BJ (cell line): ENCODE data around the gene HPCAL1. TPM values are rescaled to one million over a fixed set of nuclear protein-coding genes. Genes with fewer than 3 reads are reported as not detected.

Experiments
- CTCF ChIA-PET: fragments of 350-600 bp; formaldehyde crosslinking; extraction: SDS; loops from one replicate; lab custom pipeline; 2021; ENCODE audit warnings: antibody characterized with exemption, inconsistent platforms; lab: Yijun Ruan, JAX
- POLR2A ChIA-PET: fragments of 300-600 bp; sonication (Branson Sonifier 250); formaldehyde crosslinking; extraction: SDS; loops from one replicate; lab custom pipeline; 2021; ENCODE audit warnings: antibody characterized with exemption; lab: Charles Lee
- DNase-seq: peaks from one replicate; pipeline ENCODE4 v3.0.0-alpha.2; 2011; ENCODE audit warnings: low read depth
- H3K27me3 ChIP-seq: 2 replicates; pipeline ENCODE4 v1.6.0; 2011; ENCODE audit warnings: low read length; ENCODE audit not compliant: control insufficient read depth, insufficient read depth
- H3K36me3 ChIP-seq: 2 replicates; pipeline ENCODE4 v1.5.1; 2011; ENCODE audit warnings: low read length; ENCODE audit not compliant: control insufficient read depth, insufficient read depth
- H3K4me3 ChIP-seq: 2 replicates; pipeline ENCODE4 v1.5.1; 2011; ENCODE audit warnings: low read depth, mild to moderate bottlenecking, control low read depth, low read length
- polyA plus RNA-seq: library from polyadenylated mRNA; depleted of rRNA; stranded (reverse); fragments of >200 nt; gene quantifications from 2 replicates; pipeline ENCODE4 v1.2.3, GENCODE V29; 2011
- TF ChIP-seq, protein P1 (sequence below): IDR thresholded peaks from 2 replicates; pipeline ENCODE4 v1.5.1; 2011; ENCODE audit warnings: low read depth, mild to moderate bottlenecking, control low read depth, inconsistent platforms, low read length, moderate library complexity; ENCODE audit not compliant: insufficient read depth

The HPCAL1 gene
- polyA plus RNA-seq, 1 experiment: 17.6 TPM

DNA sequence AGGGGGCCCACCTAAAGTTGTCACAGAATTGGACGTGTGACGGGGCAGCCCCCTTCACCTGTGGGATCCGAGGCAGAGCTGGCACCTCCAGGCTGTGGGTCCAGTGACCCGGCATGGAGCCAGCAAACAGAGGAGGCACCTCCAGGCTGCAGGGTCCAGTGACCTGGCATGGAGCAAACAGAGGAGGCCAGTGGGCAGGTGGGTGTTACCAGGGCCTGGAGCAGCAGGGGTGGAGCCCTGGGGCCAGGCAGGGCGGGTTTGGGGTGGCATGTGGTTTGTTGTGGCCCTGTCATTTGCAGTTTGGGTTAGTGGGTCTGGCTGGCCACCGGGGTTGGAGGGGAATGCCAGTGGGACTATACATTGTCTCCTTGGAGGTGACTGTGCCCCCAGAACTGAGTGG, 68.2 kb downstream of the HPCAL1 start:
- ChIA-PET POLR2A (no interaction called here), CTCF (no interaction called here)
- H3K4me3 ChIP-seq: no peak overlapping the region
- H3K27me3 ChIP-seq: no peaks in the 10 kb centered on the region
- DNase-seq: no peak
- H3K36me3 ChIP-seq: no peaks in the 10 kb centered on the region; the same call in 1 of the 2 replicates
- TF ChIP-seq, protein P1, sequence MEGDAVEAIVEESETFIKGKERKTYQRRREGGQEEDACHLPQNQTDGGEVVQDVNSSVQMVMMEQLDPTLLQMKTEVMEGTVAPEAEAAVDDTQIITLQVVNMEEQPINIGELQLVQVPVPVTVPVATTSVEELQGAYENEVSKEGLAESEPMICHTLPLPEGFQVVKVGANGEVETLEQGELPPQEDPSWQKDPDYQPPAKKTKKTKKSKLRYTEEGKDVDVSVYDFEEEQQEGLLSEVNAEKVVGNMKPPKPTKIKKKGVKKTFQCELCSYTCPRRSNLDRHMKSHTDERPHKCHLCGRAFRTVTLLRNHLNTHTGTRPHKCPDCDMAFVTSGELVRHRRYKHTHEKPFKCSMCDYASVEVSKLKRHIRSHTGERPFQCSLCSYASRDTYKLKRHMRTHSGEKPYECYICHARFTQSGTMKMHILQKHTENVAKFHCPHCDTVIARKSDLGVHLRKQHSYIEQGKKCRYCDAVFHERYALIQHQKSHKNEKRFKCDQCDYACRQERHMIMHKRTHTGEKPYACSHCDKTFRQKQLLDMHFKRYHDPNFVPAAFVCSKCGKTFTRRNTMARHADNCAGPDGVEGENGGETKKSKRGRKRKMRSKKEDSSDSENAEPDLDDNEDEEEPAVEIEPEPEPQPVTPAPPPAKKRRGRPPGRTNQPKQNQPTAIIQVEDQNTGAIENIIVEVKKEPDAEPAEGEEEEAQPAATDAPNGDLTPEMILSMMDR: no peak

DNA sequence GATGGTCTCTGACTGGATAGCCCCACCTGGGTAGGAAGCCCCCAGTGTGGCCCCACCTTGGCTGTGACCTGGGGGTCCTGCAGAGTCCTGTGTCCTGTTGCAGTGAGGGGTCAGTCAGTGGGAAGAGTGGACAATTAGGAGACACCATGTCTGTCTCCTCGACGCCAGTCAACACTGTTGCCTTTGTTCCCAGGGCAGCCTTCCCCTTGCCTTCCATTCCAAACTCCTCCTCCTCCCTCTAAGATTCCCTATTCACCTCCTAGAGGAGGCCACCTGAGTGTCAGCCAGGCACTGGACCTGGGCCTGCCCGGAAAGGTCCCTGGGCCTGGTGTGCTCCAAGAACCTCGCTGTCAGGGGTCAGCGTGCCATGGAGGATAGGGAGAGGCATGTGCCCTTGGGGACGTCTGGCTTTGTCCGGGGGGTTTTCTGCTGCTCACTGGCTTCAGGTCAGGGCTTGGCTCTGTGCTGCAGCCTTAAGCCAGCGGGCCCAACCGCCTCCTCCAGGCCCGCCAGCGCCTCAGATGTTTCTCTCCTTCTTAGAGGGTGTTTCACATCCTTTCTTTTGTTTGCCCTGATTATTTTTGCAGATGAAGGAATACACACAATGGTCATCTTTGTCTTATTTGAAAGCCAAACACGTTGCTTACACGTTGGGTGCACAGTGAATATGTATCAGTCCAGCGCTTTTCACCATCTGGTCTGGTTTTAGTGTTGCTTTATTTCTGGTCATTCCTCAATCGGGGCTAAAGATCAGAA, 68.9 kb downstream of the HPCAL1 start:
- ChIA-PET CTCF (no interaction called here), POLR2A (no interaction called here)
- H3K27me3 ChIP-seq: no peaks in the 10 kb centered on the region
- no peaks in the 10 kb centered on the region for H3K36me3 ChIP-seq
- H3K4me3 ChIP-seq: no peak overlapping the region
- DNase-seq: no peak
- TF ChIP-seq, protein P1: no peak

DNA sequence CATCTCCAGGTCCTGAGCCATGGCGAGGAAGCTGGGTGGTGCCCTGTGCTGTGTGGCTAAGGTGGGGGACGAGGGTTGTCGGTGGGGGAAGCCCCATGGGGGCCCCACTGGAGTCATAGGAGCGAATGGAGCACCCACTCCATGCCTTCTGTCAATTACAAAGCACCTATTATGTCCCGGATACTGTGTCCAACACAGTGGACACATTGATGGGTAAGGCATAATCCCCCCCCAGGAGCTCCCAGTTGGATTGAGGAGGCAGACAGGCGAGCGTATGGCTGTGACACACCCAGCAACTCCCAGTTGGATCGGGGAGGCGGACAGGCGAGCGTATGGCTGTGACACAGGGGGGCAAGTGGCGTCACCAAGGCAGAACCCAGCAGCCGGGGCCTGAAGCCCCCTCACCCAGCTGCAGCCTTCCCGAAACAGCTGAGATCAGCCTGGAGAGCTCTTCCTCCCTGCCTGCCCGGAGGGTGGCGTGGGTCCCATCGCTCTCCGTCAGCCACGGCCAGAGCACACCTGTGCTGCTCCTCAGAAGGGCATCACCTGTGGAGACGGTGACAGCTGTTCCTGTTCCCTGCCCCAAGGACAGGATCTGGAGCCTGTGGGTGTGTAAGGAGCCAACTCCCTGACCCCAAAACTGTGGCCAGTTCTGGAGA, 69.6 kb downstream of the HPCAL1 start:
- ChIA-PET POLR2A (no interaction called here), CTCF (no interaction called here)
- Histone ChIP-seq H3K27me3 (no peaks in the 10 kb centered on the region), H3K36me3 (no peaks in the 10 kb centered on the region), H3K4me3 (no peak overlapping the region)
- TF ChIP-seq, protein P1: no peak
- no peak for DNase-seq

DNA sequence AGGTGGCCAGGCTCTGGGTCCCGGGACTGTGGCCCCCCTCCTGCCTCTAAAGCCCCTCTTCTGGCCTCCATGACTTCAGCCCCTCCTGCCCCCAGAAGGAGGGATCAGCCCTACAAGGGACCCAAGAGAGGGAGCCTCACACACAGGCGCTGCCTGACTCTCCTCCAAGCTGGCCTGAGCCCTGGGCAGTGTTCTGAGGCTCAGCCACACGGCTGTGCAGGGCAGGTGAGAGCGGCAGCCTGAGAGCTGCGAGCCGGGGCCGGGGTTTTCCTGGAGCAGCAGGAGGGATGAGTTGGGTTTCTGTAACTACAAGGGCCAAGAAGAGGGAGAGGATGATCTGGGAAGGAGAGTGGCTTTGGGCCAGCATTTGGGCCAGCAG, 70.1 kb downstream of the HPCAL1 start:
- no peak overlapping the region for H3K4me3 ChIP-seq
- POLR2A ChIA-PET: no interaction called here
- no peak for DNase-seq
- TF ChIP-seq, protein P1: no peak
- CTCF ChIA-PET: no interaction called here
- H3K27me3 ChIP-seq: no peaks in the 10 kb centered on the region
- H3K36me3 ChIP-seq: no peaks in the 10 kb centered on the region

DNA sequence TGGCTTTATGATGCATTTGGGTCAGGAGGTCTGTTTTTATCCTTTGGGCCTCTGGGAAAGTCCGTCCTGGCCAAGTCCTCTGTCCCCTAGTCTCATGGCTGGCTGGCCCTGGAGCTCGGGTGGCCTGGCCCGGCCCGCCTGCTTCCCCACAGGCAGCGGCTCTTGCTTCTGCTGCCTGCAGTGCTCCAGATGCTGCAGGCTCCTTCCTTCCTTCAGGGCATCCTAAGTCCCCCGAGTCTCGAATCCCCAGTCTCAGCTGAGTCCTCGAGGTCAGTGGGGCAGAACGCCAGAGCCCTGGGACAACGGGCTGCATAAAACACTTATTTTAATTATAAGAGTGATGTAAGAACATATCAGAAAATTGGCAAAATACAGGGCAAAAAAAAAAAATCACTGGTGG, 71.2 kb downstream of the HPCAL1 start:
- no peak overlapping the region for H3K4me3 ChIP-seq
- POLR2A ChIA-PET: no interaction called here
- no peaks in the 10 kb centered on the region for H3K36me3 ChIP-seq
- DNase-seq: no peak
- TF ChIP-seq, protein P1: no peak
- no peaks in the 10 kb centered on the region for H3K27me3 ChIP-seq
- CTCF ChIA-PET: no interaction called here
